Tibial nerve (tissue), 4 donors: ENCODE data around the gene CREB3L1. TPM values are rescaled to one million over a fixed set of nuclear protein-coding genes. Genes with fewer than 3 reads are reported as not detected.
"Not testable (repeated sequence)": the region's sequence is repeated elsewhere in the genome, so short reads cannot be mapped to it uniquely, and the experiment has no call there.

ENCODE experiments used
- DNase-seq, 2 donors: peaks; one replicate each; pipeline ENCODE4 v3.0.0-alpha.2; 2019; ENCODE audit warnings: low spot score in 2 of 2
- H3K27ac ChIP-seq, 4 donors: fragments of 200-600 bp; sonication (generic) in 3 of 4; one replicate each; pipeline ENCODE4 v1.5.1; 2017 to 2019; ENCODE audit warnings: mild to moderate bottlenecking in 1 of 4
- H3K27me3 ChIP-seq, 2 donors: fragments of 200-600 bp; sonication (generic) in 1 of 2; one replicate each; pipeline versions ENCODE4 v1.5.1 to v1.6.0; 2017 to 2019
- H3K36me3 ChIP-seq, 3 donors: fragments of 200-600 bp; sonication (generic); one replicate each; pipeline ENCODE4 v1.5.1; 2018 to 2019
- H3K4me1 ChIP-seq, 4 donors: fragments of 200-600 bp; sonication (generic) in 3 of 4; one replicate each; pipeline ENCODE4 v1.5.1; 2017 to 2019
- H3K4me3 ChIP-seq, 4 donors: fragments of 200-600 bp; sonication (generic) in 3 of 4; one replicate each; pipeline ENCODE4 v1.5.1; 2017 to 2019; ENCODE audit warnings: mild to moderate bottlenecking in 1 of 4, moderate library complexity in 1 of 4
- H3K9me3 ChIP-seq, 4 donors: fragments of 200-600 bp; sonication (generic) in 3 of 4; one replicate each; pipeline ENCODE4 v1.5.1; 2017 to 2019
- CTCF ChIP-seq, 5 experiments: fragments of 200-600 bp in 3 of 5; fragments of 450-650 bp in 2 of 5; sonication (generic) in 3 of 5; IDR thresholded peaks; one replicate each; pipeline ENCODE4 v1.5.1; 2016 to 2019; ENCODE audit warnings: antibody characterized with exemption in 5 of 5, mild to moderate bottlenecking in 3 of 5, moderate library complexity in 2 of 5
- EP300 ChIP-seq, 2 donors: sonication (generic); formaldehyde crosslinking; IDR thresholded peaks; one replicate each; pipeline ENCODE4 v1.6.1; 2017; ENCODE audit warnings: antibody characterized with exemption in 2 of 2, mild to moderate bottlenecking in 1 of 2
- POLR2A ChIP-seq, 2 donors: fragments of 450-650 bp; IDR thresholded peaks; one replicate each; pipeline ENCODE4 v1.6.1; 2017; ENCODE audit warnings: antibody characterized with exemption in 2 of 2, mild to moderate bottlenecking in 2 of 2, moderate library complexity in 2 of 2
- WGBS, 2 donors: methylation state at CpG; one replicate each; pipeline ENCODE4 v1.1.5; 2018; 5-methylcytosine and 5-hydroxymethylcytosine counted together
- total RNA-seq, 4 donors: library from RNA; depleted of rRNA; stranded (reverse); fragments of >200 nt; gene quantifications; one replicate each; pipeline ENCODE4 v1.1.0, GENCODE V29; 2016

The CREB3L1 gene
- total RNA-seq, 4 donors from 2014 or later: 2.0 to 6.9 (median 3.4) TPM

DNA sequence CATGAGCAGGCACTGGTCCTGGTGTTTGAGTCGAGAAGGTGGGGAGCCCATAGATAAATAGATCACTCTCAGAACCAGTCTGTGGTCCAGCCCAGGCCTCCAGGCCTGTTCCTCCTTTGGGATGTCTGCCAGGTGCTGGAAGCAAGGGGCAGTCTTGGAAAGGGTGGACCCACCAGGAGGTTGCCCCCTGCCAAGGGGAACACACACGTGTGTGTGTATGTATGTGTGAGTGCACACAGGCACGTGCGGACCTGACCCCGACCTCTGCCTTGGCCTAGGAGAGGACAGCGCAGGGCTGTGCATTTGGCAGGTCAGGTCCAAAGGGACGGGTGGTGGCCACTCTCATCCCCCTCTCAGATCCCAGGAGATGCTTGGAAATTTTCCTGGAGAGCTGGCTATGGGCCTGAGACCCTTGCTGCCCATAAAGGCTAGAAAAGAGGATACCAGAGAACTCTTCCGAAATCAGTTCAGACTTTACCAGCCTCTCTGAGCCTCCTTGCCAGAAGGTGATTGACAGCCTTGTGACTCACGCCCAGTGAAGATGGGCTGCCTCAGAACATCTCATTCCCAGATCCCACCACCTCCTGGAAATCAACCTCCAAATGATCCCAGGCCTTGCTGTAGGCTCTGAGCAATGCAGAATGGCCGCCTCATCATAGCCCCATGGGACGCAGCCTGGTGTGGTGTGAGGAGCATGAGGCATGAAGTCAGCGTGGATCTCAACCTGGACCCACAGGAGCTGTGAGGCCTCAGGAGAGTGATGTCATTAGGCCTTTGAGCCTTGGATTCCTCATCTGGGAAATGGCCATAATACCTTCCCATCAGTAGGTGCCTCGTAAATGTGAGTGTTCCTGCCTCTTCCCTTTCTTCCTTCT, 24.0 kb upstream of the CREB3L1 start:
- H3K27me3 ChIP-seq: no peaks in the 10 kb centered on the region
- H3K4me3 ChIP-seq: no peak overlapping the region
- TF ChIP-seq EP300 (IDR thresholded peaks at IDR 0.05) (no peak), CTCF (IDR thresholded peaks at IDR 0.05) (no peak), POLR2A (IDR thresholded peaks at IDR 0.05) (no peak)
- no peaks in the 10 kb centered on the region for H3K4me1 ChIP-seq
- DNase-seq: no peak
- no peaks in the 10 kb centered on the region for H3K9me3 ChIP-seq
- H3K27ac ChIP-seq: no peak overlapping the region
- H3K36me3 ChIP-seq: no peaks in the 10 kb centered on the region
- WGBS, 2 donors: 87 to 91% methylated on average over 11 to 12 of the region's 13 CpGs

DNA sequence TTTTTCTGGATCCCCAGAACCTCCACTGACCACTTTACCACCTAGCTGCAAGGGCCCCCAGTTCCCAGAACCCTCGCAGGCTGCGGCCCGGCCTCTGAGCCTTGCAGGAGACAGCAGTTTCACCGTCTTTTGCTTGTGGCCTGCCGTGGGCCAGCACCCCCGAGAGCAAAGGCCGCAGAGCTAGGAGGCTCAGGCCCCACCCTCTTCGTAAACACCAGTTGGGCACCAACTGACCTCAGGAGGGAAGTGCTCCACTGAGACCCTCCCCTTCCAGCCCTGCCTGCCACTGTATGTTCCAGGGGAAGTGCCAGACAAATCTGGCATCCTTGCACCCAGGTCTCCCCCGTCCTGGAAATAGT, 23.4 kb upstream of the CREB3L1 start:
- no peak for DNase-seq
- no peaks in the 10 kb centered on the region for H3K36me3 ChIP-seq
- no peaks in the 10 kb centered on the region for H3K9me3 ChIP-seq
- 74 to 80% methylated on average over 9 of the region's 9 CpGs for WGBS, 2 donors
- H3K27ac ChIP-seq: no peak overlapping the region
- no peak overlapping the region for H3K4me3 ChIP-seq
- no peaks in the 10 kb centered on the region for H3K27me3 ChIP-seq
- no peak for TF ChIP-seq POLR2A (IDR thresholded peaks at IDR 0.05)
- no peak for TF ChIP-seq CTCF (IDR thresholded peaks at IDR 0.05)
- no peak for TF ChIP-seq EP300 (IDR thresholded peaks at IDR 0.05)
- no peaks in the 10 kb centered on the region for H3K4me1 ChIP-seq

DNA sequence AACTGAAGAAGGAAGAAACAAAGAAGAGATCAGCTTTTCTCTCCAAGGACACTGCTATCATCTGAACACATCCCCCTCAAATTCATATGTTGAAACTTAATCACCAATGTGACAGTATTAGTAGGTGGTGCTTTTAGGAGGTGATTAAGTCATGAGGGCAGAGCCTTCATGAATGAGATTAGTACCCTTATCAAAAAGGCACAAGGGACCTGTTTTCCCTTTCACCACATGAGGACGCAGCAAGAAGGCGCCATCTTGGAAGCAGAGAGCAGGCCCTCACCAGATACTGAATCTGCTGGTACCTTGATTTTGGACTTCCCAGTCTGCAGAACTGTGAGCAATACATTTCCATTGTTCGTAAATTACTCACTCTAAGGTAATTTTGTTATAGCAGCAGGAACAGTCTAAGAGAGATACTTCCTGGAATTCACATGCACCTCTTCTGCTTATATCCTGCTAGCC, 20.9 kb upstream of the CREB3L1 start:
- H3K9me3 ChIP-seq: no peaks in the 10 kb centered on the region
- DNase-seq: no peak
- no peaks in the 10 kb centered on the region for H3K36me3 ChIP-seq
- H3K4me1 ChIP-seq: no peaks in the 10 kb centered on the region
- 91 to 97% methylated on average over 3 of the region's 3 CpGs for WGBS, 2 donors
- no peaks in the 10 kb centered on the region for H3K27me3 ChIP-seq
- TF ChIP-seq POLR2A (IDR thresholded peaks at IDR 0.05): no peak
- no peak for TF ChIP-seq EP300 (IDR thresholded peaks at IDR 0.05)
- no peak for TF ChIP-seq CTCF (IDR thresholded peaks at IDR 0.05)
- H3K27ac ChIP-seq: no peak overlapping the region
- no peak overlapping the region for H3K4me3 ChIP-seq

- not testable (repeated sequence) for H3K36me3 ChIP-seq, DNase-seq, H3K27ac ChIP-seq, H3K4me1 ChIP-seq, H3K4me3 ChIP-seq, H3K27me3 ChIP-seq, H3K9me3 ChIP-seq
- WGBS, 2 donors: 93 to 95% methylated on average over 5 of the region's 5 CpGs
These were observed 18.1 kb upstream of the CREB3L1 start for GRCh38 chr11:46259347-46259746.

- Histone ChIP-seq H3K36me3 (no peaks in the 10 kb centered on the region), H3K4me1 (no peaks in the 10 kb centered on the region), H3K9me3 (no peaks in the 10 kb centered on the region), H3K4me3 (no peak overlapping the region), H3K27ac (no peak overlapping the region), H3K27me3 (no peaks in the 10 kb centered on the region)
- no peak for DNase-seq
- TF ChIP-seq EP300 (IDR thresholded peaks at IDR 0.05) (no peak), POLR2A (IDR thresholded peaks at IDR 0.05) (no peak), CTCF (IDR thresholded peaks at IDR 0.05) (no peak)
- WGBS, 2 donors: 81 to 86% methylated on average over 10 of the region's 10 CpGs
These were observed 17.4 kb upstream of the CREB3L1 start for GRCh38 chr11:46259971-46260560.
